ENCODE results near the gene ZBTB16.
A peak's percentile ranks its signal among the peaks of the same experiment; 100 is the strongest.

The ZBTB16 gene

DNA sequence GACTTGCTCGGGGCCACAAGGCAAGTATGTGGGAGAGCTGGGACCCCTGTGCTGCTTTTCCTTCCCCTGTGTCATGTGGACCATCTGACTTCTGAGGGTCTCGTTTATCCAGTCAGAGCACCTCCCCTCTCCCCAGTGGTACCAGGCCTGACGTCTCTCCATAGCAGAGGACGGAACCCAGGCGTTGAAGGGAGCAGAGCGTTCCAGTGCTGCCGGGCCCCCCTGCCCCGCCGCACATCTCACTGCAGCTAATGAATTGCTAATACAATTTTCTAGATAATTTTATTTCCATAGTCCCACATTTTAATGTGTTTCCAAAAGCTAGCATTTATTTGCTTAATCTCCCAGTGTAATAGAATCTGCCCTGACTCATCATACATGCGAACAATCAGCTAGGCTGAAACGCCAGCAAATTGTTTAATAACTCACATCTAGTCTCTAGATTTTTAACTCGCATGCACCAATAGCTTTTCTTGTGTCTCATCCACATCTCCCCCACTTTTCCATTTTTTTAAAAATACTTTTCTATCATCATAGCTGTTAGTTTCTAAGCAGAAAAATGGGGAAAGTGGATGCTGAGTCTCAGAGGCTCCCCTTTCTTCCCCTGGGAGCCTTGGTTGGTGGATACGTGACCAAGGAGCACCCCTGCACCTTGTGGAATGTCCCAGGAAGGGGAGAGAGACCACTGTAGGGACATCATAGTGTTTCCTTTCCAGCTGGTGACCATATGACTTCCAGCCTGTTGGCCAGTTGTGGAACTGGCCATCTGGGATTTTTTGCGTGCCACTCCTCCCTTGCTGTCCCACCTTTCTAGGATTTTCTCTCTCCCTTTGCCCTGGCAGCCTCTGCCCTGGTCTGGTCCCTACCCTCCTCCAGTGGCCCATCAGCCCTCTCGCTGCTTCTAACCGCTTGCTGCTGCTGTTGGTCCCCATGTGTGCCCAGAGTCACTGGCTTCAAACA is 178.1 kb downstream of the ZBTB16 start:
- DNase-seq (ENCODE audit: low read depth): peak; percentile 46
- H3K4me3 ChIP-seq (ENCODE audit: control insufficient read depth, low read depth, low read length): no peak overlapping the region
- TF ChIP-seq, protein P1, sequence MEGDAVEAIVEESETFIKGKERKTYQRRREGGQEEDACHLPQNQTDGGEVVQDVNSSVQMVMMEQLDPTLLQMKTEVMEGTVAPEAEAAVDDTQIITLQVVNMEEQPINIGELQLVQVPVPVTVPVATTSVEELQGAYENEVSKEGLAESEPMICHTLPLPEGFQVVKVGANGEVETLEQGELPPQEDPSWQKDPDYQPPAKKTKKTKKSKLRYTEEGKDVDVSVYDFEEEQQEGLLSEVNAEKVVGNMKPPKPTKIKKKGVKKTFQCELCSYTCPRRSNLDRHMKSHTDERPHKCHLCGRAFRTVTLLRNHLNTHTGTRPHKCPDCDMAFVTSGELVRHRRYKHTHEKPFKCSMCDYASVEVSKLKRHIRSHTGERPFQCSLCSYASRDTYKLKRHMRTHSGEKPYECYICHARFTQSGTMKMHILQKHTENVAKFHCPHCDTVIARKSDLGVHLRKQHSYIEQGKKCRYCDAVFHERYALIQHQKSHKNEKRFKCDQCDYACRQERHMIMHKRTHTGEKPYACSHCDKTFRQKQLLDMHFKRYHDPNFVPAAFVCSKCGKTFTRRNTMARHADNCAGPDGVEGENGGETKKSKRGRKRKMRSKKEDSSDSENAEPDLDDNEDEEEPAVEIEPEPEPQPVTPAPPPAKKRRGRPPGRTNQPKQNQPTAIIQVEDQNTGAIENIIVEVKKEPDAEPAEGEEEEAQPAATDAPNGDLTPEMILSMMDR (conservative IDR thresholded peaks at IDR 0.05; ENCODE audit: control insufficient read depth, insufficient read depth, low read depth, low read length): no peak

GRCh38 chr11:114239753-114240161 is 180.2 kb downstream of the ZBTB16 start:
- H3K4me3 ChIP-seq (ENCODE audit: control insufficient read depth, low read depth, low read length): no peak overlapping the region
- no peak for DNase-seq (ENCODE audit: low read depth)
- TF ChIP-seq, protein P1 (conservative IDR thresholded peaks at IDR 0.05; ENCODE audit: control insufficient read depth, insufficient read depth, low read depth, low read length): no peak

DNA sequence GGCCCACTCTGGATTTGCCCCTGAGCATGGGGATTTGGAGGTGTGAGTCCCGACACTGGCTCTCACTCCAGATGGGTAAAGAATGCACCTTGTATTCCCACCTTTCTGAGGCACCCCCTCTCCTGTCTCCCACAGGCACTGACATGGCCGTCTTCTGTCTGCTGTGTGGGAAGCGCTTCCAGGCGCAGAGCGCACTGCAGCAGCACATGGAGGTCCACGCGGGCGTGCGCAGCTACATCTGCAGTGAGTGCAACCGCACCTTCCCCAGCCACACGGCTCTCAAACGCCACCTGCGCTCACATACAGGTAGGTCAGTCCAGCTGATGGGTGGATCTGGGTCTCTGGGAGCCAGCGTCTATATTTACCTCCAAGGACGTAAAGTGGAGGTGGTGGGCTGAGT is 182.5 kb downstream of the ZBTB16 start:
- TF ChIP-seq, protein P1 (conservative IDR thresholded peaks at IDR 0.05; ENCODE audit: control insufficient read depth, insufficient read depth, low read depth, low read length): no peak
- DNase-seq (ENCODE audit: low read depth): no peak
- no peak overlapping the region for H3K4me3 ChIP-seq (ENCODE audit: control insufficient read depth, low read depth, low read length)

- TF ChIP-seq, protein P1 (conservative IDR thresholded peaks at IDR 0.05; ENCODE audit: control insufficient read depth, insufficient read depth, low read depth, low read length): no peak
- no peak overlapping the region for H3K4me3 ChIP-seq (ENCODE audit: control insufficient read depth, low read depth, low read length)
- DNase-seq (ENCODE audit: low read depth): no peak
These were observed 184.2 kb downstream of the ZBTB16 start for GRCh38 chr11:114243461-114244372.

DNA sequence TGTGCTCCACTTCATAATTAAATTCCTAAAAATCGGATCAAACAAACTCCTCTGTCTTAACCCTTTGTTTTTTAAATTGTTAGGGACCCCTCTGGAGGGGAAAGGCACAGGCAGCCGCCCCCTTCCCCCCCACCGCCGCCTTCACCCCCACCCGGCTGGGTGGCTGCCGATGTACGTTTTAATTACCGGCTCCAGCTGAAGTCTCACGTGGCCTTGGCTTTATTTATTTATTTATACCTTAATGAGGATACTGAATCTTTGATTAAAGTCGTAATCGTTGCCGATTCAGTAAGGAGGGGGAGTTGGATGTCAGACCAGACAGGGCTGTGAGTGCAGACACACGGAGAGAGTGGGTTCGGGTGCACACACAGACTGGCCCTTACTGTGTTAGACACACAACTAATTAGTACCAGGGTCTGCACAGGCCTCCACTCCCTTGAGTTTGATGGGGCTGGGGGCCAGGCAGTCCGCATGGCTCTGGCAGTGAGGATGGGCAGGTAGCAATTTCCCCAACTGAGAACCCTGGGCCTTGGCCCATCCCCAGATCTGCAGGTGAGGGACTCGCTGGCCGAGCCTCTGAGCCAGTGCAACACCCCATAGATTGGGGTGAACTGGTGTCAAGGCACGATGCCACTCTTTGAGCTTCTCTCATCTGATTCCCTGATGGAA is 185.3 kb downstream of the ZBTB16 start:
- no peak overlapping the region for H3K4me3 ChIP-seq (ENCODE audit: control insufficient read depth, low read depth, low read length)
- TF ChIP-seq, protein P1 (conservative IDR thresholded peaks at IDR 0.05; ENCODE audit: control insufficient read depth, insufficient read depth, low read depth, low read length): no peak
- no peak for DNase-seq (ENCODE audit: low read depth)
